Renal cortex interstitium (tissue), 11 donors: Measurements from ENCODE around the gene ABLIM2. TPM values are rescaled to one million over a fixed set of nuclear protein-coding genes. Genes with fewer than 3 reads are reported as not detected.
"Not testable (repeated sequence)": the region's sequence is repeated elsewhere in the genome, so short reads cannot be mapped to it uniquely, and the experiment has no call there.

ENCODE experiments used
- DNase-seq, 11 donors: peaks; one replicate each; pipeline ENCODE4 v3.0.0-alpha.2; 2013; ENCODE audit warnings: low read depth in 9 of 11, low spot score in 4 of 11; ENCODE audit errors: extremely low read depth in 1 of 11
- polyA plus RNA-seq, 3 donors: library from polyadenylated mRNA; unstranded; fragments of 120-200 nt; gene quantifications; one replicate each; pipeline ENCODE4 v1.2.1, GENCODE V29; 2013; ENCODE audit not compliant: insufficient read length in 3 of 3

Gene ABLIM2
- polyA plus RNA-seq, 3 donors: 4.9 to 8.1 (median 5.6) TPM

DNA sequence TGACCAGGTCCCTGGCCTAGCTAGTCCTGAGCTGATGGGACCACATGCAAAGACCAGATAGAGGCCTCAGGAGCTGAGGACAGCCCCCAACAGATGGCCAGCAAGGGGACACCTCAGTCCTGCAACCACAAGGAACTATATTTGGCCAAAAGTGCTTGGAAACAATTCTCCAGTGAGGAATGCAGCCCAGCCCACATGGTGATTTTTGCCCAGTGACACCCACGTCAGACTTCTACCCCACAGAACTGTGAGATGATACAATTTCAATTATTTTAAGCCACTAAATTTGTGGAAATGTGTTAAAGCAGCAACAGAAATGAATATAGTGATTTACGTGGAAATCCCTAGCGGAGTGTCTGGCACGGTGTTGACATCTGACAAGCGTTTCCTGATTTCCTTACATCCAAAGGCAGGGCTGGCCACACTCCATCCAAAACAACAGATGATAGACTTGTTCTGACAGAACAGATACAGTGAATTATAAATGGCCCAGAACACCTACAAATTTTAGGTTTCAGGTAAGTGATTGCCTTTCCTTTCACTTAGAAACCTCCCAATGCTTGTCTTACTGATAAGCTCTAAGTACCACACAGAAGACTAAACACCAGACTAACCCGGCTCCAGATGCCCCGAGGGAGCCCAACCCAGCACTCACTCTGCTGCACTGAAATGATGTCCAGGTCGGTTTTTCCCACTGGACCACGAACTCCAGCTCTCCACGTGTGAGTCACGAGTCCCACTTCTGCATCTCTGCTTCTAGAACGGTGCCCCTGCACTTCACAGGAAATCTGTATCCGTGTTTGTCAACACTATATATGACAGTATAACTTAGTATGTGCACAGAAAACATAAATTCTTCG is 224.7 kb downstream of the ABLIM2 start:
- no peak for DNase-seq

- DNase-seq: no peak
Measured at GRCh38 chr4:7932287-7932686, 226.3 kb downstream of the ABLIM2 start.

DNA sequence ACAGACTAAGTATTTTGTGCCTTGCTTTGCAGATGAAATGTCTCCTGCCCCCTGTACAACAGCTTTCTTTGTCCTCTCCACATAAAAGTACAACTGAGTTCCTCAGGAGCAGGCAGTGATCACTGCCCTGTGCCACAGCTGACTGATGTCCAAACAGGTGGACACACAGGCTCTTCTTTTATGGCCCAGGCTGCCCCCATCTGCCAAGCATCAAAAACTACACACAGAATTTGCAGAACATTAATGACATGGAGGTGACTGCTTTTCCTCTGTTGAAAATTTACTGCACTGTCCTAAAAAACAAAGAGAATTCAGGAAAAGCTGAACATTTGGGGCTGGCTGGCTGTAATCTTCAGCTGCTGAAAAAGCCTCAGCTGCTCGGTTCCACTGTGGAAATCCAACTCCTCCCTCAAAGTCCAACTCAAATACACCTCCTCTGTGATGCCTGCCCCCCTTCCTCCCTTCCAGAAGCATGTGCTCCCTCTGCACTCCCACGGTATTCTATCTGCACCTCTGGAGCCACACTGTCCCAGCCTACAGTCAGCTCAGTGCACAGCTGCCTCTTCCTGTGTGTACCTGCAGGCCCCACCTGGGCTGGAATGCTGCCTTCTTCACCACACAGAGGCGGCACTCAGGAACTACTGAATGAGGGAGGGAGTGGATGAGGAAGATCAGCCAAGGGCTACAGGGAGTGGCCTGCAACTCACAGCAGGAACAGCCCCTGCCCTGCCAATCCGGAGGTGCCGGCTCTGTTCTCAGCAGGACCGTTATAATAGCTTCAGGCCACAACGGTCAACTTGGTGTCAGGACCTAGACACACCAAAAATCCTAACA is 229.3 kb downstream of the ABLIM2 start:
- no peak for DNase-seq

DNA sequence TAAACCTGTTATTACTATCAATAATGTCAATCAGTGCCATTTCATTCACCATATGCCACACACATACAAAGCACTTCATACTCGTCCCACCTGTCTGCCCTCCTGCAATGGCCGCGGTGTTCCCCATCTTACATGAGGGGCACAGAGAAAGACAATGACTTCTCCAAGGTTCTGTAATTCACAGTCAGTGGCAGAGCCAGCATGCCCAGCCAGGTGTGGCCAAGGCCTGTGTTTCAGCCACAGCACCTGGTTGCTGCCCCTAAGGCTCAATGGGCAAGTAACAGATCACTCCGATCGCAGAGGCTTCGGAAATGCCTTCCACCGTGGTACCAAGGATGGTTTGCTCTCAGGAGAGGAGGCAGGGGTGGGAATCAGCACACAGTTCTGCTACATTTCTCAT is 229.9 kb downstream of the ABLIM2 start:
- no peak for DNase-seq

DNA sequence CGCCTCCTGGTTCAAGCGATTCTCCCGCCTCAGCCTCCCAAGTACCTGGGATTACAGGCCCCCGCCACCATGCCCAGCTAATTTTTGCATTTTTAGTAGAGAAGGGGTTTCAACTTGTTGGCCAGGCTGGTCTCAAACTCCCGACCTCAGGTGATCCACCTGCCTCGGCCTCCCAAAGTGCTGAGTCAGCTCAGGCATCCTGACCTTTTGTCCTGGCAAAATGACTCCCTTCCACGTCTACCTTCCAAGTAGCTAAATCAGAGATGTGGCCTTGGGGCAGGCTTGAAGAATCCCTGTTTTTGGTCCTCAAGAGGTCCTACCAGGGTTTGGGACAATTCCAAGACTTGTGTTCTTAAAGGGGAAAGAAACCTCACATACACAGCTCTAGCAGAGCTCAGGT is 231.8 kb downstream of the ABLIM2 start:
- DNase-seq: no peak

DNA sequence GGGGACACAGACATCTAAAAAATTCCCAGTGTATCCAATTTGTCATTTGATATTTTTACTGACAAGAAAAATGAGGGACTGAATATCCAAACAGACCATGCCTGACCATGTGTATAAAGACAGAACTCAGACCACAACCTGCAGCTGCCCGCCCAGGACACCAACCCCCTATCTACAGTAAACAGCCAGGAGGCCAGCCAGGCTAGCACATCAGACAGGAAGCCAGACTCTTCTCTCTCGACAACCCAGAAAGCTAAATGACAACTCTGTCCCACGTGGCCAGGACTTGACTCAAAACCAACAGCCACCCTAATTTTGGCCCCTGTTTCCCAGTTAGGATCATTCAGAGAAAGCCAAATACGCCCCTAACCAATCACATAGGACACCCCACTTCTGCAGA is 234.0 kb downstream of the ABLIM2 start:
- no peak for DNase-seq

DNA sequence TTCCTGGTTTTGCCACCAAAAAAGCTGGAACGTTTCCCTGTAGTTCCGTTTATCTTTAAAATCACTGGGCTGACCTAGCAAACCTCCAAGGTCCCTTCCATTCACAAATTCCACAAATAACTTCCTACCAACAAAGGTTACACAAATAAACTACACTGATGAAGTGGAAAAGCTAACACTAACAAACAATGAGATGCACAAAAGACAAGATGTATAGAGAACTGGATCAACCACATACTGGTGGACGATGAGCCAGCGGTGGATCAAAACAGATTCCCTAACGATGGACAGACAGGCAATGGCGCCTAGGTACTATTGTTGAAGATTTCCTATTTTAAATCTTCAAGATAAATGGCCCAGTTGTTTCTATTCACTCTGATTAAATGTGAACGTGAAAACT is 234.4 kb downstream of the ABLIM2 start:
- DNase-seq: no peak

- no peak for DNase-seq
Measured at GRCh38 chr4:7922466-7922865, 236.1 kb downstream of the ABLIM2 start.

DNA sequence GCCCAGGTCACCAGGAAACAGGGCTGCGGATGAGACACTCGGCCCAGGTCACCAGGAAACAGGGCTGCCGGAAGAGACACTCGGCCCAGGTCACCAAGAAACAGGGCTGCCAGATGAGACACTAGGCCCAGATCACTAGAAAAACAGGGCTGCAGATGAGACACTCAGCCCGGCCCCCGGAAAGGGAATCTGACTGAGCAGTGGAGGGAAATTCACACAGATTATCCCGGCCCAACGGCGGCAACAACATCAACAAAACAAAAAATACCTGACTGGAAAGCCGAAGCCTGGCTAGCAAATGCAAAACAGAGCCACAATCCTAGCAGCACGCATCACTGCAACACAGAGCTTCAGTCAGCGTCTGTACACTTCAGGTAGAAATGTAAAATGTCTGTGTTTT is 239.6 kb downstream of the ABLIM2 start:
- no peak for DNase-seq

DNA sequence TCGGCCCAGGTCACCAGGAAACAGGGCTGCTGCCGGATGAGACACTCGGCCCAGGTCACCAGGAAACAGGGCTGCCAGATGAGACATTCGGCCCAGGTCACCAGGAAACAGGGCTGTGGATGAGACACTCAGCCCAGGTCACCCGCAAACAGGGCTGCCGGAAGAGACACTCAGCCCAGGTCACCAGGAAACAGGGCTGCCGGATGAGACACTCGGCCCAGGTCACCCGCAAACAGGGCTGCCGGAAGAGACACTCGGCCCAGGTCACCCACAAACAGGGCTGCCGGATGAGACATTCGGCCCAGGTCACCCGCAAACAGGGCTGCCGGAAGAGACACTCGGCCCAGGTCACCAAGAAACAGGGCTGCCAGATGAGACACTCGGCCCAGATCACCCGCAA is 240.4 kb downstream of the ABLIM2 start:
- not testable (repeated sequence) for DNase-seq

DNA sequence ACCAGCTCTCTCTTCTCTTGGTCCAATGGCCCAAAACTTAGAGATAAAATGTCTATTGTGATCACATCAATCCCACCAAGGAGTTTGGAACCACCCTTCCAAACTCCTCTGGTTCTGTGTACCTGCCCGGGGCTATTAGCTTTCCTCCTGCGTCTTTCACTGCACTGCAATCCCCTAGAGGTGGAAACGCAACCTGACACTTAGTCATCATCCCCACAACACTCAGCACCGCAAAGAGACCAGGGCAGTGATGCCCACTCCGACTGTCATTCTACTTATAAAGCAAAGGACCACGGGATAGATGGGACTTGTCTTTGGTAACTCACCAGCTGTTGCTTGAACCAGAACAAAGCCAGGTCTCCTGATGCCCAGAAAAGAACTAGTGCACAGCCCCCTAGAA is 240.9 kb downstream of the ABLIM2 start:
- DNase-seq: no peak

DNA sequence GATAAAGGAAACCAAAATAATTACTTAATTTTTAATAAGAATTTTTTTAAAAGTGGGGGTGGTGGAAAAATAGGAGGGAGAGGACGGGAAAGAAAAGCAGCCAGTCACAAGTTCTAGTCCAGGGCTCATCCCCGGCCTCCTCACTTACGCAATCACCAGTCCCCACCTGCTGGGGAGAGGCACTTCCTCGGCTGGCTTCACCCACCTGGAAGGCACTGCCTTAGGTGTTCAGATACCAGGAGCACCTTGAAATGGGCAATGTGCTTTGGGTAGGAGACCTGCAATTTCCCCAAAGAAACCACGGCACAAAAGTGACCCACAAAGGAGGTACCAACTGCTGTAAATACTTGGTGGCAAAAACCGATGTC is 242.8 kb downstream of the ABLIM2 start:
- DNase-seq: no peak

Other genes starting within 250 kb of the ABLIM2 start
- gene AFAP1, start 219.0 kb downstream of the ABLIM2 start, polyA plus RNA-seq: 10 to 100 TPM; 22.6 to 32.7 (median 25.7) TPM
- gene SH3TC1, start 40.5 kb upstream of the ABLIM2 start, polyA plus RNA-seq: 10 to 100 TPM; 18.0 to 43.1 (median 24.4) TPM
- gene HTRA3, start 110.9 kb upstream of the ABLIM2 start, polyA plus RNA-seq: 10 to 100 TPM in 1 of 3 donors, 1 to 10 TPM in 2; 7.0 to 13.1 (median 9.3) TPM